Tibial artery (tissue), 4 donors: ENCODE data around the gene SSX3.
"Not testable (repeated sequence)": the region's sequence is repeated elsewhere in the genome, so short reads cannot be mapped to it uniquely, and the experiment has no call there.

Experiments
- DNase-seq, 2 donors: peaks; one replicate each; pipeline ENCODE4 v3.0.0-alpha.2; 2019
- H3K27ac ChIP-seq, 2 donors: fragments of 200-600 bp; sonication (generic) in 1 of 2; 1 replicate in 1 of 2; 2 replicates in 1 of 2; pipeline ENCODE4 v1.5.1; 2018 to 2019; ENCODE audit warnings: mild to moderate bottlenecking in 1 of 2
- H3K27me3 ChIP-seq, 2 donors: fragments of 200-600 bp; sonication (generic) in 1 of 2; one replicate each; pipeline versions ENCODE4 v1.5.1 to v1.6.0; 2016 to 2019
- H3K36me3 ChIP-seq, 3 donors: fragments of 200-600 bp; sonication (generic) in 2 of 3; one replicate each; pipeline ENCODE4 v1.5.1; 2016 to 2019; ENCODE audit warnings: mild to moderate bottlenecking in 2 of 3
- H3K4me1 ChIP-seq, 4 donors: fragments of 200-600 bp; sonication (generic) in 2 of 4; 1 replicate in 3 of 4; 2 replicates in 1 of 4; pipeline ENCODE4 v1.5.1; 2016 to 2019
- H3K4me3 ChIP-seq, 2 donors: fragments of 200-600 bp; sonication (generic) in 1 of 2; 1 replicate in 1 of 2; 2 replicates in 1 of 2; pipeline ENCODE4 v1.5.1; 2018 to 2019; ENCODE audit warnings: mild to moderate bottlenecking in 2 of 2
- H3K9me3 ChIP-seq, 3 donors: fragments of 200-600 bp; sonication (generic) in 1 of 3; one replicate each; pipeline ENCODE4 v1.5.1; 2016 to 2019
- CTCF ChIP-seq, 2 experiments: fragments of 200-600 bp in 1 of 2; fragments of 450-650 bp in 1 of 2; IDR thresholded peaks; one replicate each; pipeline ENCODE4 v1.5.1; 2017 to 2019; ENCODE audit warnings: antibody characterized with exemption in 2 of 2, mild to moderate bottlenecking in 1 of 2, moderate library complexity in 1 of 2
- intact Hi-C: fragments of 100-400 bp; cut with DNase I; formaldehyde crosslinking; loops from one replicate; pipeline ENCODE4 v1.15.0; 2023; ENCODE audit warnings: low total_unique reads

Gene SSX3

GRCh38 chrX:48356315-48357094 is at the start of gene SSX3:
TSS of gene SSX3 (minus strand) at chrX:48356703. CDS start at chrX:48355249, 1,454 bp downstream.
- H3K4me3 ChIP-seq, H3K27me3 ChIP-seq, DNase-seq, intact Hi-C loops, H3K9me3 ChIP-seq, H3K27ac ChIP-seq, H3K36me3 ChIP-seq, H3K4me1 ChIP-seq: not testable (repeated sequence)

GRCh38 chrX:48397825-48398224 is 41.3 kb upstream of the SSX3 start:
- intact Hi-C loops = not testable (repeated sequence)

GRCh38 chrX:48396931-48397330 is 40.4 kb upstream of the SSX3 start:
- H3K27me3 ChIP-seq, H3K4me3 ChIP-seq, H3K4me1 ChIP-seq, H3K36me3 ChIP-seq, H3K9me3 ChIP-seq, intact Hi-C loops, H3K27ac ChIP-seq, DNase-seq: not testable (repeated sequence)

More at GRCh38 chrX:48397825-48398224, 41.3 kb upstream of the SSX3 start:
- not testable (repeated sequence) for H3K4me1 ChIP-seq, H3K9me3 ChIP-seq, H3K36me3 ChIP-seq, H3K4me3 ChIP-seq, H3K27ac ChIP-seq, H3K27me3 ChIP-seq, DNase-seq

GRCh38 chrX:48383239-48383638 is 26.7 kb upstream of the SSX3 start, which contains the start of gene SSX4:
TSS of gene SSX4 (plus strand) at chrX:48383539. CDS start at chrX:48384054, 515 bp downstream.
- DNase-seq, intact Hi-C loops: not testable (repeated sequence)

GRCh38 chrX:48370408-48370807 is 13.9 kb upstream of the SSX3 start:
- H3K36me3 ChIP-seq, H3K9me3 ChIP-seq, H3K27me3 ChIP-seq, H3K4me3 ChIP-seq, H3K4me1 ChIP-seq, DNase-seq, H3K27ac ChIP-seq, intact Hi-C loops: not testable (repeated sequence)

More at GRCh38 chrX:48383239-48383638, 26.7 kb upstream of the SSX3 start, which contains the start of gene SSX4:
- not testable (repeated sequence) for H3K27me3 ChIP-seq, H3K4me3 ChIP-seq, H3K36me3 ChIP-seq, H3K27ac ChIP-seq, H3K9me3 ChIP-seq, H3K4me1 ChIP-seq

GRCh38 chrX:48367717-48368408 is 11.4 kb upstream of the SSX3 start:
- H3K4me1 ChIP-seq, H3K27ac ChIP-seq, H3K9me3 ChIP-seq, H3K4me3 ChIP-seq, intact Hi-C loops, H3K27me3 ChIP-seq, DNase-seq, H3K36me3 ChIP-seq: not testable (repeated sequence)

- H3K27me3 ChIP-seq, DNase-seq, H3K4me3 ChIP-seq, H3K27ac ChIP-seq, intact Hi-C loops, H3K4me1 ChIP-seq, H3K9me3 ChIP-seq, H3K36me3 ChIP-seq: not testable (repeated sequence)
These were observed 2.8 kb upstream of the SSX3 start for GRCh38 chrX:48359281-48359680.

- H3K27ac ChIP-seq = no peak overlapping the region
- no peaks in the 10 kb centered on the region for H3K4me1 ChIP-seq
- no peaks in the 10 kb centered on the region for H3K9me3 ChIP-seq
- no peak overlapping the region for H3K4me3 ChIP-seq
- H3K27me3 ChIP-seq = no peaks in the 10 kb centered on the region
- no peaks in the 10 kb centered on the region for H3K36me3 ChIP-seq
- TF ChIP-seq CTCF (IDR thresholded peaks at IDR 0.05) = no peak
- intact Hi-C loops = no loop called here
- no peak for DNase-seq
These were observed 1.2 kb upstream of the SSX3 start for GRCh38 chrX:48357681-48358080.

GRCh38 chrX:48346059-48346458 is 10.4 kb downstream of the SSX3 start:
- DNase-seq, H3K27ac ChIP-seq, H3K4me3 ChIP-seq, H3K9me3 ChIP-seq, intact Hi-C loops, H3K36me3 ChIP-seq, H3K27me3 ChIP-seq, H3K4me1 ChIP-seq: not testable (repeated sequence)

GRCh38 chrX:48313996-48314395 is 42.5 kb downstream of the SSX3 start:
- H3K27me3 ChIP-seq, H3K36me3 ChIP-seq, H3K27ac ChIP-seq, H3K4me1 ChIP-seq, intact Hi-C loops, H3K9me3 ChIP-seq, H3K4me3 ChIP-seq, DNase-seq: not testable (repeated sequence)
